Smooth muscle cell (in vitro differentiated cells): ENCODE measurements around the gene CREM. TPM values are rescaled to one million over a fixed set of nuclear protein-coding genes. Genes with fewer than 3 reads are reported as not detected.

Experiments
- DNase-seq: peaks from one replicate; lab custom pipeline; 2025; ENCODE audit not compliant: unreplicated experiment; lab: John Stamatoyannopoulos, UW
- H2AFZ ChIP-seq: fragments of 200-600 bp; sonication (generic); 2 replicates; pipeline ENCODE4 v1.6.0; 2016; ENCODE audit warnings: antibody characterized with exemption, low read depth, mild to moderate bottlenecking
- H3F3A ChIP-seq: fragments of 200-600 bp; sonication (generic); 2 replicates; pipeline ENCODE4 v1.6.0; 2017; ENCODE audit warnings: antibody characterized with exemption, low read depth
- H3K27ac ChIP-seq: fragments of 200-600 bp; sonication (generic); 2 replicates; pipeline ENCODE4 v1.5.1; 2016; ENCODE audit warnings: low read depth, mild to moderate bottlenecking
- H3K27me3 ChIP-seq: fragments of 200-600 bp; sonication (generic); 2 replicates; pipeline ENCODE4 v1.6.1; 2016; ENCODE audit warnings: low read depth, mild to moderate bottlenecking
- H3K36me3 ChIP-seq: fragments of 200-600 bp; sonication (generic); 2 replicates; pipeline ENCODE4 v1.5.1; 2016; ENCODE audit warnings: low read depth
- H3K4me1 ChIP-seq: fragments of 200-600 bp; sonication (generic); 2 replicates; pipeline ENCODE4 v1.5.1; 2016; ENCODE audit warnings: low read depth
- H3K4me2 ChIP-seq: fragments of 200-600 bp; sonication (generic); 2 replicates; pipeline ENCODE4 v1.6.0; 2016; ENCODE audit warnings: mild to moderate bottlenecking
- H3K4me3 ChIP-seq: fragments of 200-600 bp; sonication (generic); 2 replicates; pipeline ENCODE4 v1.5.1; 2016; ENCODE audit warnings: mild to moderate bottlenecking
- H3K79me2 ChIP-seq: fragments of 200-600 bp; sonication (generic); 2 replicates; pipeline ENCODE4 v1.6.0; 2016; ENCODE audit warnings: low read depth, mild to moderate bottlenecking
- H3K9ac ChIP-seq: fragments of 200-600 bp; sonication (generic); 2 replicates; pipeline ENCODE4 v1.6.0; 2016; ENCODE audit warnings: low read depth
- H3K9me3 ChIP-seq: fragments of 200-600 bp; sonication (generic); replicated peaks from 2 replicates; pipeline ENCODE4 v1.5.1; 2016; ENCODE audit warnings: low read depth
- H4K20me1 ChIP-seq: fragments of 200-600 bp; sonication (generic); 2 replicates; pipeline ENCODE4 v1.6.0; 2016; ENCODE audit warnings: low read depth
- WGBS: methylation state at CpG from one replicate; pipeline ENCODE4 v1.1.7; 2016; ENCODE audit warnings: low lambda C conversion rate; 5-methylcytosine and 5-hydroxymethylcytosine counted together
- polyA plus RNA-seq: library from polyadenylated mRNA; unstranded; fragments of >200 nt; fragmentation: Nextera tagmentation; extraction: Ambion mirVana; gene quantifications from 2 replicates; pipeline ENCODE4 v1.2.1, GENCODE V29; 2016
- total RNA-seq: library from RNA; depleted of rRNA; stranded (reverse); fragments of >200 nt; gene quantifications from 2 replicates; pipeline ENCODE4 v1.2.3, GENCODE V29; 2014
- TF ChIP-seq, protein P1 (sequence below): fragments of 200-600 bp; sonication (generic); IDR thresholded peaks from 2 replicates; pipeline ENCODE4 v1.5.1; 2017; ENCODE audit warnings: borderline replicate concordance, mild to moderate bottlenecking, antibody characterized with exemption; ENCODE audit not compliant: insufficient read depth, poor library complexity, severe bottlenecking

The CREM gene
- total and polyA plus RNA-seq, 2 experiments from 2014 or later = 46.4 to 49.3 TPM

DNA sequence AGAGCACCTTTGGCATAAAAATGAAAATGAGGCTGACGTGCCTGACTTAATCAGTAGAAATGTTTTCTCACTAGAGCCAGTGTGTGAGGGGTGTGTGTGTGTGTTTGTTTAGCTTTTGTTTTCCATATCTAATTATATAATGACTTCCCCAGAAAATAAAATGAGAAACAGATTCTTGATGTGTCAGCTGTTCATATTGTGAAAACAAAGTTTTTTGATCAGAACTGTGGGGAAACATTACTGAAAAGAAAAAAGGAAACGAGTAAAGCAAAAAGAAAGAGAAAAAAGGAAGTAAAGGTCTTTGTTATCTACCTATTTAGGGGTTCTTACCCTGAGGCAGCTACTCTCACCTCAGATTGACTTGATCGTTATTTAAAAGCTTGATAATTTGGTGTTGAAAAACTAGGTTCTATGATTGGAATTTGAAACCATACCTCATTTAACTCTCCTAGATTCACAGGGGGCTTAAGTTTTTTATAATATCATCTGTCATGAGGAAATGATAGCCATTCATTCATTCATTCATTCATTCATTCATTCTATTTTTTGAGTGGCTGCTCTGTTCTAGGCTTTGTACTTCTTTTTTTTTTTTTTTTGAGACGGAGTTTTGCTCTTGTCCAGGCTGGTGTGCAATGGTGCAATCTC, 58.0 kb downstream of the CREM start:
- WGBS = 91% methylated on average over 4 of the region's 4 CpGs
- Histone ChIP-seq H3F3A (no peaks in the 10 kb centered on the region), H3K4me3 (no peak overlapping the region), H3K27ac (no peak overlapping the region), H3K4me1 (no peaks in the 10 kb centered on the region), H4K20me1 (no peaks in the 10 kb centered on the region), H2AFZ (no peak overlapping the region), H3K36me3 (no peaks in the 10 kb centered on the region), H3K9ac (no peak overlapping the region), H3K9me3 (no peaks in the 10 kb centered on the region), H3K4me2 (no peak overlapping the region), H3K79me2 (no peaks in the 10 kb centered on the region), H3K27me3 (no peaks in the 10 kb centered on the region)
- TF ChIP-seq, protein P1, sequence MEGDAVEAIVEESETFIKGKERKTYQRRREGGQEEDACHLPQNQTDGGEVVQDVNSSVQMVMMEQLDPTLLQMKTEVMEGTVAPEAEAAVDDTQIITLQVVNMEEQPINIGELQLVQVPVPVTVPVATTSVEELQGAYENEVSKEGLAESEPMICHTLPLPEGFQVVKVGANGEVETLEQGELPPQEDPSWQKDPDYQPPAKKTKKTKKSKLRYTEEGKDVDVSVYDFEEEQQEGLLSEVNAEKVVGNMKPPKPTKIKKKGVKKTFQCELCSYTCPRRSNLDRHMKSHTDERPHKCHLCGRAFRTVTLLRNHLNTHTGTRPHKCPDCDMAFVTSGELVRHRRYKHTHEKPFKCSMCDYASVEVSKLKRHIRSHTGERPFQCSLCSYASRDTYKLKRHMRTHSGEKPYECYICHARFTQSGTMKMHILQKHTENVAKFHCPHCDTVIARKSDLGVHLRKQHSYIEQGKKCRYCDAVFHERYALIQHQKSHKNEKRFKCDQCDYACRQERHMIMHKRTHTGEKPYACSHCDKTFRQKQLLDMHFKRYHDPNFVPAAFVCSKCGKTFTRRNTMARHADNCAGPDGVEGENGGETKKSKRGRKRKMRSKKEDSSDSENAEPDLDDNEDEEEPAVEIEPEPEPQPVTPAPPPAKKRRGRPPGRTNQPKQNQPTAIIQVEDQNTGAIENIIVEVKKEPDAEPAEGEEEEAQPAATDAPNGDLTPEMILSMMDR = no peak
- no peak for DNase-seq

DNA sequence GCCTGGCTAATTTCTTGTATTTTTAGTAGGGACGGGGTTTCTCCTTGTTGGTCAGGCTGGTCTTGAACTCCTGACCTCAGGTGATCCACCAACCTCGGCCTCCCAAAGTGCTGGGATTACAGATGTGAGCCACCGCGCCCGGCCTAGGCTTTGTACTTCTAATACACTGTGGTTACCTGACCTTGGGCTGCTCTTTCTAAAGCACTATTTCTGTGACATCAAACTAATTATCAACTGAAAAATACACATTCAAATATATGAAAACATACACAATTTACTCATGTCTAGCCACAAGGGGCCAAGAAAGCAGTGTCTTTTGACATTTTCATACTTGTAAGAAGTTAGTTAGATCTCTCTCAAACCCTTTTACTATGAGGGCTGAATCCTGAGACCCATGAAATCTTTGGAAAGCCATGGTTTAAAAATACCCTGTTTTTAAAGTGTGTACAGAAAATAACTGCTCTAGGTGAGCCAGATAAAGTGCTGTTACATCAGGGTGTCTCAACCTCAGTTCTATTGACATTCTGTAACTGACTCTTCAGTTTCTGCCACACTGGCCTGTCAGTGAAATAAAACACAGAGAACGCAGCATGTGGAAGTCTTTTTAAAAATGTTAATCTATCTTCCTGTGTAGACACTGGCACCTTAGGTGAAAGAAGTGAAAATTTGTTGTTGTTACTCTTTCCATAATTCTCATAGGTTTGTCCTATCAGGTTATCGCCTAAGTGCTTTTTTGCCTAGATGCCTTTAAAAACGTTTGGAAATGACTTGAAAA, 58.8 kb downstream of the CREM start:
- no peak overlapping the region for H3K4me3 ChIP-seq
- H3K9me3 ChIP-seq = no peaks in the 10 kb centered on the region
- no peak for DNase-seq
- no peak overlapping the region for H2AFZ ChIP-seq
- no peaks in the 10 kb centered on the region for H3K4me1 ChIP-seq
- 88% methylated on average over 8 of the region's 8 CpGs for WGBS
- TF ChIP-seq, protein P1 = no peak
- no peaks in the 10 kb centered on the region for H3K36me3 ChIP-seq
- H3F3A ChIP-seq = no peaks in the 10 kb centered on the region
- no peaks in the 10 kb centered on the region for H3K27me3 ChIP-seq
- no peak overlapping the region for H3K27ac ChIP-seq
- no peak overlapping the region for H3K4me2 ChIP-seq
- no peaks in the 10 kb centered on the region for H3K79me2 ChIP-seq
- no peak overlapping the region for H3K9ac ChIP-seq
- H4K20me1 ChIP-seq = no peaks in the 10 kb centered on the region

DNA sequence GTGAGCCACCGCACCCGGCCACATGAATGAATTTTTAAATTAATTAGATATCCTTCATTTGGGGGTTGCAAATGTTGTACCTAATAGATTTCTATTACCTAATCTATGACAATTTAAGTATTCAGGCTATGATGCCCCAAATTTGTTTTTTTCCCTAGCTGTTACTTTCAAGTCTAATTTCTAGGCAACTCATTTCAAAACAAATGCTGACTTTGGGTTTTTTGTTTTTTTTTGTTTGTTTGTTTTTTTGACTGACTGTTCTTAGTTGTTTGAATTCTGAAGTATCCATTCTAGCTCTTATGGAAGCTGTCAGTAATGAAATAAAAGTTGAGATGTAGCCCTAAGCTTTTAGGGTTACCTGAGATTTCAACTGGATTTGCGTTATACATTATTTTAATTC, 62.3 kb downstream of the CREM start:
- H3K4me1 ChIP-seq = no peaks in the 10 kb centered on the region
- no peak overlapping the region for H3K27ac ChIP-seq
- no peaks in the 10 kb centered on the region for H3K27me3 ChIP-seq
- no peak overlapping the region for H3K4me2 ChIP-seq
- H2AFZ ChIP-seq = no peak overlapping the region
- H3F3A ChIP-seq = peaks cover under 1% of the 10 kb centered on the region
- TF ChIP-seq, protein P1 = no peak
- no peaks in the 10 kb centered on the region for H4K20me1 ChIP-seq
- no peak for DNase-seq
- no peaks in the 10 kb centered on the region for H3K79me2 ChIP-seq
- 100% methylated on average over 3 of the region's 3 CpGs for WGBS
- H3K36me3 ChIP-seq = no peaks in the 10 kb centered on the region
- no peak overlapping the region for H3K9ac ChIP-seq
- no peaks in the 10 kb centered on the region for H3K9me3 ChIP-seq
- H3K4me3 ChIP-seq = no peak overlapping the region

DNA sequence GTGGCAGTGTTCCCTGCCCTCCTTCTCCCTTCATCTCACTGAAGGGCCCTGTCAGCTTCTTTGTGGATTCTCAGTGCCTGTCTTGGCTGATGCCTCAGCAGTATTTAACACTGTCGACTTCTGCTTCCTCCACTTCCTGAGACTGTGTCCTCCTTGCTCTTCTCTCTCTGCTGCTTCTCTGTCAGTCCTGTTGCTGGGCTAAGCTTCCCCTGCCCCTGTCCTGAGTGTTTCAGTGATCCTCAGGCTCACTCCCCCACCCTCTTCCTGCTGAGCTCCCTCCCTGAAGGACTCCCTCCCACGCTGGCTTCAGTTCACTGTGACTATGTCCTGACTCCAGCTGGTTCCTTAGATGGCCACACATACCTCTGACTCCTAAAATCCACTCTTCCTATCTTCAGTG, 64.9 kb downstream of the CREM start:
- H3K4me2 ChIP-seq = no peak overlapping the region
- H3K9me3 ChIP-seq = no peaks in the 10 kb centered on the region
- 22% methylated on average over 2 of the region's 2 CpGs for WGBS
- H3K27ac ChIP-seq = peak overlapping the region; percentile 70
- H2AFZ ChIP-seq = peak overlapping the region; percentile 17
- H3K27me3 ChIP-seq = no peaks in the 10 kb centered on the region
- H3K36me3 ChIP-seq = no peaks in the 10 kb centered on the region
- no peak overlapping the region for H3K4me3 ChIP-seq
- H3F3A ChIP-seq = peaks cover 11% of the 10 kb centered on the region
- H3K9ac ChIP-seq = peak overlapping the region; percentile 3
- H4K20me1 ChIP-seq = no peaks in the 10 kb centered on the region
- no peak for DNase-seq
- H3K4me1 ChIP-seq = peaks cover 14% of the 10 kb centered on the region
- H3K79me2 ChIP-seq = no peaks in the 10 kb centered on the region
- TF ChIP-seq, protein P1 = no peak
